ENCODE results near the gene NIPSNAP2.

Gene NIPSNAP2

DNA sequence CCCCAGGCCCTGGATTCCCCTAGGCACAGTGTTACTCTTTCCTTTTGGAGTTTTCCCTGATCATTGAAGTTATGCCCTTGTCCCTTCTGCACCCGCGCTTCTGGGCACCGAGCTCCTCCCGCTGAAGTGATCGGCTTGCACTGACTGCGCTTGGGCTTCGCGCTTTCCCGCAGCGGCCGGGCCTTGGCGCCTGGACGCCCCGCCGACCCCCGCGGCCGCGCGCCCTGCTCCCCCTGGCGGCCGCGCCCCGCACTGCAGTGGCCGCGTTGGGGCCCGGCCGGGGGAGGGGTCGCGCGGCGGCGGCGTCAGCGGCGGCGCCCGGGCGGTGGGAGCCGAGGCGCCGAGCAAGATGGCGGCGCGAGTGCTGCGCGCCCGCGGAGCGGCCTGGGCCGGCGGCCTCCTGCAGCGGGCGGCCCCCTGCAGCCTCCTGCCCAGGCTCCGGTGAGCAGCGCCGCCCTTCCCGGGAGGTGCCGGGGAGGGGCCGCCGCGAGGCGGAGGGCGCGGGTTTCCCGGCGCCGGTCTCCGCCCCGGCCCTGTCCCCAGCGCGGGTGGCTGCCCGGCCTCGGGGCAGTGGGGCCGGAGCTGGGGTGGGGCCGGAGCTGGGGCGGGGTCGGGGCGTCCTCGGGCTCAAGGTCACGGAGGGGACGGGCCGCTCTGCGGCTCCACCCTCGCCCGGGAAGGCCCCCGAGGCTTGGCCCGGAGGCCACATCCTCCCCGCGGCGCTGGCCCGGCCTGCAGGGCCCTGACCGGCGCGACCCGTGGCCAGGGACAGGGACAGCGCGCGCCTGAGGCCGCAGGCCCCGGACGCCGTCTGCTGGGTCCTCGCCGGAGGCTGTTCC is at the start of gene NIPSNAP2:
NIPSNAP2 (plus strand) TSS at position 325 of the 839 bp plus-strand sequence; CDS start at position 350, 25 bp downstream.
- Histone ChIP-seq H3K36me3 (ENCODE audit: insufficient read depth, insufficient read length, low read length) (peaks cover 21% of the 10 kb centered on the region), H3K4me1 (ENCODE audit: insufficient read depth, insufficient read length) (no peaks in the 10 kb centered on the region), H3K4me3 (ENCODE audit: insufficient read length, low read depth) (peak within 1 kb of the TSS; percentile 80), H3K27me3 (ENCODE audit: insufficient read depth, insufficient read length) (peaks cover 18% of the 10 kb centered on the region), H3K9me3 (ENCODE audit: insufficient read depth, low read length) (no peaks in the 10 kb centered on the region), H3K9ac (ENCODE audit: insufficient read length, low read depth) (peak within 1 kb of the TSS; percentile 85)
- TF ChIP-seq SUZ12 (IDR thresholded peaks at IDR 0.05; ENCODE audit: extremely low read depth, insufficient read depth, insufficient read length) (no peak), YY1 (IDR thresholded peaks at IDR 0.05; ENCODE audit: insufficient read depth, insufficient read length) (peak; percentile 49)
- peak; percentile 35 for DNase-seq (ENCODE audit: low read depth, low spot score)

GRCh38 chr7:55917771-55918170 is 46.6 kb upstream of the NIPSNAP2 start:
- Histone ChIP-seq H3K27me3 (ENCODE audit: insufficient read depth, insufficient read length) (no peaks in the 10 kb centered on the region), H3K36me3 (ENCODE audit: insufficient read depth, insufficient read length, low read length) (peaks cover 15% of the 10 kb centered on the region), H3K4me1 (ENCODE audit: insufficient read depth, insufficient read length) (no peaks in the 10 kb centered on the region), H3K9me3 (ENCODE audit: insufficient read depth, low read length) (no peaks in the 10 kb centered on the region), H3K4me3 (ENCODE audit: insufficient read length, low read depth) (no peak overlapping the region), H3K9ac (ENCODE audit: insufficient read length, low read depth) (no peak overlapping the region)
- no peak for DNase-seq (ENCODE audit: low read depth, low spot score)
- TF ChIP-seq ZNF274 (IDR thresholded peaks at IDR 0.05; ENCODE audit: low read depth, low read length), result no peak
- TF ChIP-seq YY1 (IDR thresholded peaks at IDR 0.05; ENCODE audit: insufficient read depth, insufficient read length), result no peak
- no peak for TF ChIP-seq SUZ12 (IDR thresholded peaks at IDR 0.05; ENCODE audit: extremely low read depth, insufficient read depth, insufficient read length)

DNA sequence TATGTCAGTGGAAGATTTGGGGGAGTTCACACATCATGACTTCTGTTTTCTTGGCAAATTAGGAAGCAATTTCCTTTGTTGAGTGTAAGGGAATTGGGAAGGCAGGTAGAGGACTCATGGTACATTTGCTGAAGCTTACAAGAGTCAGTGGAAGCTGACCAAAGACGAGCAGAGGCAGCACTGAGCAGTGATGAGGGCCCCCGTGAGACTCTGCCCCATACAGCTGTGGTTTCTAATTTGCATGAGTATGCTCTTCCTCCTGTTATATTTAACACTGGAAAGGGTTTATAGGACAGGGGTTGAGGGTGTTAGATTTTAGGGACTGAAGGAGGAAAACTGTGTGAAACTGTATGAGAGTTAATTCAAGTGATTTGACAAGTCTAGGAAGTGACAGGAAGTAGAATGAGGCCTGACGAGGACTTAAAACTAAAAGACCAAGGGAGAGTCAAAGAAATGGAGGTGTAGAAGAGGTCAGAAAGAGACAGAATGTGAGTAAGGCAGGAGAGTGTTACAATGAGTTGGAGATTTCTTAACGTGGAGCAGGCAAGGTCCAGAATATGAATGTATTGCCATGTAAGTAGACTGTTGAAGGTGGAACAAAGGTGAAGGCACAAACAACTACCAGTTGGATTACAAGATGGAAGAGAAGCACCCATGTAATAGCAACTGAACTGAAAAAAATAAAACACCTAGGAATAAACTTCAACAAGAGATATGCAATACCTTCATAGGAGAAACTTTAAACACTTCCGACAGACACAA is 36.2 kb upstream of the NIPSNAP2 start:
- Histone ChIP-seq H3K36me3 (ENCODE audit: insufficient read depth, insufficient read length, low read length) (peaks cover 18% of the 10 kb centered on the region), H3K4me3 (ENCODE audit: insufficient read length, low read depth) (no peak overlapping the region), H3K9ac (ENCODE audit: insufficient read length, low read depth) (no peak overlapping the region), H3K4me1 (ENCODE audit: insufficient read depth, insufficient read length) (no peaks in the 10 kb centered on the region), H3K27me3 (ENCODE audit: insufficient read depth, insufficient read length) (no peaks in the 10 kb centered on the region), H3K9me3 (ENCODE audit: insufficient read depth, low read length) (no peaks in the 10 kb centered on the region)
- no peak for DNase-seq (ENCODE audit: low read depth, low spot score)
- TF ChIP-seq ZNF274 (IDR thresholded peaks at IDR 0.05; ENCODE audit: low read depth, low read length) (no peak), YY1 (IDR thresholded peaks at IDR 0.05; ENCODE audit: insufficient read depth, insufficient read length) (no peak), SUZ12 (IDR thresholded peaks at IDR 0.05; ENCODE audit: extremely low read depth, insufficient read depth, insufficient read length) (no peak)

DNA sequence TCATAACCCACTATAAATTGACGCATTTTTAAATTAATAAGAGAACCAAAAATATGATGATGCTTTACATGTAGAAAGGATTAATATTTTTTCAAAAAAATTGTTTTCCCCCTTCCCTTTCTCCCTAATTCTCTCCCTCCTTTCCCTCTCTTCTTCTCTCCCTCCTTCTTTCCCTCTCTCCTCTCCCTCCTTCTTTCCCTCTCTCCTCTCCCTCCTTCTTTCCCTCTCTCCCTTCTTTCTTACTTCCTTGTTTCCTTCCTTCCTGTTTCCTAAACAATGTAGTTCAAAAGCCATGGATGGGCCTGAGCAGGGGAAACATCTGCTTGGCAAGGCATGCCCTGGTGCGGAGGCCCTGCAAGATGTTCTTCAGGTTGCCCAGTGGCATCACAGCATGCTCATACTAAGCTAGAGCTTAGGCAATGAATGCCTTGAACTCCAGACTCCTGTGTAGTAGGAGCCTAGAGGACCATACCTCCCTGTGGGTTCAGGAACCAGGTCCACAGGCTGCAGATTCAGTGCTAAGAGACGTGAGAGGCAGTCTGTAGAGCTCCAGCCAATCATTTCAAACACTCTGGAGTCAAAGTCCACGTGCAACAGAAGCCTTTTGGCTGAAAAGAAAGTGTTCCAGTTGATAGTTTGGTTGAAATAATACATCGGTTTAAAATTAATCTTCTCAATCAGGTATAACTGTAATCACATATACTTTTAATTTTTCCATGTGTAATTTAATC is 32.8 kb upstream of the NIPSNAP2 start:
- Histone ChIP-seq H3K9ac (ENCODE audit: insufficient read length, low read depth) (no peak overlapping the region), H3K36me3 (ENCODE audit: insufficient read depth, insufficient read length, low read length) (no peaks in the 10 kb centered on the region), H3K4me1 (ENCODE audit: insufficient read depth, insufficient read length) (no peaks in the 10 kb centered on the region), H3K27me3 (ENCODE audit: insufficient read depth, insufficient read length) (no peaks in the 10 kb centered on the region), H3K9me3 (ENCODE audit: insufficient read depth, low read length) (peaks cover 14% of the 10 kb centered on the region; the same call in 1 of the 2 replicates), H3K4me3 (ENCODE audit: insufficient read length, low read depth) (no peak overlapping the region)
- DNase-seq (ENCODE audit: low read depth, low spot score), result no peak
- TF ChIP-seq SUZ12 (IDR thresholded peaks at IDR 0.05; ENCODE audit: extremely low read depth, insufficient read depth, insufficient read length) (no peak), YY1 (IDR thresholded peaks at IDR 0.05; ENCODE audit: insufficient read depth, insufficient read length) (no peak), ZNF274 (IDR thresholded peaks at IDR 0.05; ENCODE audit: low read depth, low read length) (no peak)

DNA sequence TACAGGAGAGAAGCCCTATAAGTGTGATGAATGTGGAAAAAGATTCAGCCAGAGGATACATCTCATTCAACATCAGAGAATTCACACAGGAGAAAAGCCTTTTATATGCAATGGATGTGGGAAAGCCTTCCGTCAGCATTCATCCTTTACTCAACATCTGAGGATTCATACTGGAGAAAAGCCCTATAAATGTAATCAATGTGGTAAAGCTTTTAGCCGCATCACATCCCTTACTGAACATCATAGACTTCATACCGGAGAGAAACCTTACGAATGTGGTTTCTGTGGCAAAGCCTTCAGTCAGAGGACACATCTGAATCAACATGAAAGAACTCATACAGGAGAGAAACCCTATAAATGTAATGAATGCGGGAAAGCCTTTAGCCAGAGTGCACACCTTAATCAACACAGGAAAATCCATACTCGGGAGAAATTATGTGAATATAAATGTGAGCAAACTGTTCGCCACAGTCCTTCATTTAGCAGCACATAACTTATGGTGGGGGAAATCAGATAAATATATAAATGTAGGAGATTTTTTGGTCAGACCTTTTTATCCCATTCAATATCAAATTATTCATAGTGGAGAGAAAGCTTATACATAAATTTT is 24.8 kb upstream of the NIPSNAP2 start:
- TF ChIP-seq ZNF274 (IDR thresholded peaks at IDR 0.05; ENCODE audit: low read depth, low read length) (peak; percentile 96), SUZ12 (IDR thresholded peaks at IDR 0.05; ENCODE audit: extremely low read depth, insufficient read depth, insufficient read length) (no peak), YY1 (IDR thresholded peaks at IDR 0.05; ENCODE audit: insufficient read depth, insufficient read length) (no peak)
- peaks cover 65% of the 10 kb centered on the region for H3K9me3 ChIP-seq (ENCODE audit: insufficient read depth, low read length)

DNA sequence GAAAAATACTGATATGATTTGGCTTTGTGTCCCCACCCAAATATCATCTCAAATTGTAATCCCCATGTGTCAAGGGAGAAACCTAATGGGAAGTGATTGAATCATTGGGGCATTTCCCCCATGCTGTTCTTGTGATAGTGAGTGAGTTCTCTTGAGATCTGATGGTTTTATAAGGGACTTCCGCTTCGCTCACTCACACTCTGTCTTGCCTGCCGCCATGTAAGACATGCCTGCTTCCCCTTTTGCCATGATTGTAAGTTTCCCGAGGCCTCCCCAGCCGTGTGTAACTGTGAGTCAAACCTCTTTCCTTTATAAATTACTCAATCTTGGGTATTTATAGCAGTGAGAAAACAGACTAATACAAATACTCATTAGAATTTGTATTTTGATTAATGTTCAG is 17.8 kb upstream of the NIPSNAP2 start:
- Histone ChIP-seq H3K9me3 (ENCODE audit: insufficient read depth, low read length) (peaks cover 16% of the 10 kb centered on the region), H3K27me3 (ENCODE audit: insufficient read depth, insufficient read length) (no peaks in the 10 kb centered on the region), H3K9ac (ENCODE audit: insufficient read length, low read depth) (no peak overlapping the region), H3K36me3 (ENCODE audit: insufficient read depth, insufficient read length, low read length) (no peaks in the 10 kb centered on the region), H3K4me3 (ENCODE audit: insufficient read length, low read depth) (no peak overlapping the region), H3K4me1 (ENCODE audit: insufficient read depth, insufficient read length) (no peaks in the 10 kb centered on the region)
- TF ChIP-seq SUZ12 (IDR thresholded peaks at IDR 0.05; ENCODE audit: extremely low read depth, insufficient read depth, insufficient read length), result no peak
- no peak for DNase-seq (ENCODE audit: low read depth, low spot score)

More for the DNA sequence above, 24.8 kb upstream of the NIPSNAP2 start:
- peaks cover 7% of the 10 kb centered on the region for H3K36me3 ChIP-seq (ENCODE audit: insufficient read depth, insufficient read length, low read length)
- H3K4me1 ChIP-seq (ENCODE audit: insufficient read depth, insufficient read length), result no peaks in the 10 kb centered on the region
- H3K9ac ChIP-seq (ENCODE audit: insufficient read length, low read depth), result no peak overlapping the region
- H3K27me3 ChIP-seq (ENCODE audit: insufficient read depth, insufficient read length), result no peaks in the 10 kb centered on the region
- H3K4me3 ChIP-seq (ENCODE audit: insufficient read length, low read depth), result no peak overlapping the region
- DNase-seq (ENCODE audit: low read depth, low spot score), result no peak

Measured in NT2/D1 (cell line).